DND-41 (cell line): Measurements from ENCODE around the gene GSDME.

Experiments used
- EZH2 ChIP-seq: IDR thresholded peaks from 3 replicates; pipeline ENCODE4 v1.6.1; 2012; ENCODE audit warnings: borderline replicate concordance, low read depth, mild to moderate bottlenecking, moderate library complexity, low read length, inconsistent platforms; ENCODE audit not compliant: severe bottlenecking
- TF ChIP-seq, protein P1 (sequence below): IDR thresholded peaks from 2 replicates; pipeline ENCODE4 v1.5.1; 2012; ENCODE audit warnings: borderline replicate concordance, low read length, moderate library complexity, mild to moderate bottlenecking; ENCODE audit not compliant: poor library complexity, severe bottlenecking; ENCODE audit errors: extremely low read depth

DNA sequence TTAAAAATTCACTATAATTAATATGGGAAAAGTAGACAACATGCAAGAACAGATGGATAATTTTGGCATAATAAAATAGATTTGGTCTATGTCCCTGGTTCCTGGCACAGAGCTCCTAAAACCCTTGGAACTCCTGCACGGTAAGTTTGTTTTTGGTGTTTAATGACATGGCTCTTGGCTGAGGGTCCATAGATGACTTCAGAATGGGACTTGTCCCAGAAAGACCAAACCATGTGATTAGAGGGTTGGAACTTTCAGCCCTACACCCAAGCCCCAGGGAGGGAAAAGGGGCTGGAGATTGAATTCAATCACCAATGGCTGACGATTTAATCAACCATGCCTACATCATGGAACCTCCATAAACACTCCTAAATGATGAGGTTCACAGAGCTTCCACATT is 12.6 kb upstream of the GSDME start:
- TF ChIP-seq, protein P1, sequence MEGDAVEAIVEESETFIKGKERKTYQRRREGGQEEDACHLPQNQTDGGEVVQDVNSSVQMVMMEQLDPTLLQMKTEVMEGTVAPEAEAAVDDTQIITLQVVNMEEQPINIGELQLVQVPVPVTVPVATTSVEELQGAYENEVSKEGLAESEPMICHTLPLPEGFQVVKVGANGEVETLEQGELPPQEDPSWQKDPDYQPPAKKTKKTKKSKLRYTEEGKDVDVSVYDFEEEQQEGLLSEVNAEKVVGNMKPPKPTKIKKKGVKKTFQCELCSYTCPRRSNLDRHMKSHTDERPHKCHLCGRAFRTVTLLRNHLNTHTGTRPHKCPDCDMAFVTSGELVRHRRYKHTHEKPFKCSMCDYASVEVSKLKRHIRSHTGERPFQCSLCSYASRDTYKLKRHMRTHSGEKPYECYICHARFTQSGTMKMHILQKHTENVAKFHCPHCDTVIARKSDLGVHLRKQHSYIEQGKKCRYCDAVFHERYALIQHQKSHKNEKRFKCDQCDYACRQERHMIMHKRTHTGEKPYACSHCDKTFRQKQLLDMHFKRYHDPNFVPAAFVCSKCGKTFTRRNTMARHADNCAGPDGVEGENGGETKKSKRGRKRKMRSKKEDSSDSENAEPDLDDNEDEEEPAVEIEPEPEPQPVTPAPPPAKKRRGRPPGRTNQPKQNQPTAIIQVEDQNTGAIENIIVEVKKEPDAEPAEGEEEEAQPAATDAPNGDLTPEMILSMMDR: no peak
- no peak for TF ChIP-seq EZH2
